Activated CD4-positive, alpha-beta T cell treated with anti-CD3 and anti-CD28 coated beads for 36 hours (primary cell): ENCODE results near the gene ASTN2. TPM values are rescaled to one million over a fixed set of nuclear protein-coding genes. Genes with fewer than 3 reads are reported as not detected.

Experiments
- ATAC-seq: fragments of 200-7000 bp; cut with Tn5 transposase; one replicate; pipeline ENCODE4 v1.10.0; 2021; ENCODE audit warnings: mild to moderate bottlenecking, moderate library complexity
- CTCF ChIA-PET: fragments of 350-600 bp; sonication (Branson Sonifier 250); formaldehyde crosslinking; loops from one replicate; lab custom pipeline; 2021; ENCODE audit warnings: antibody characterized with exemption; lab: Charles Lee
- POLR2A ChIA-PET: fragments of 350-600 bp; sonication (Branson Sonifier 250); formaldehyde crosslinking; loops from one replicate; lab custom pipeline; 2021; ENCODE audit warnings: antibody characterized with exemption, inconsistent platforms; lab: Charles Lee
- DNase-seq: peaks from one replicate; pipeline ENCODE4 v3.0.0-alpha.2; 2020
- H3K27ac Mint-ChIP-seq: one replicate; pipeline ENCODE4 v1.8.0; 2021; ENCODE audit warnings: mixed read lengths
- H3K27me3 Mint-ChIP-seq: one replicate; pipeline ENCODE4 v1.8.0; 2021; ENCODE audit warnings: mixed read lengths
- H3K36me3 Mint-ChIP-seq: one replicate; pipeline ENCODE4 v1.8.0; 2021; ENCODE audit warnings: low read depth, mixed read lengths
- H3K4me1 Mint-ChIP-seq: one replicate; pipeline ENCODE4 v1.8.0; 2021; ENCODE audit warnings: mixed read lengths
- H3K4me3 Mint-ChIP-seq: one replicate; pipeline ENCODE4 v1.8.0; 2021; ENCODE audit warnings: mild to moderate bottlenecking, moderate library complexity, mixed read lengths
- H3K9me3 Mint-ChIP-seq: one replicate; pipeline ENCODE4 v1.8.0; 2021; ENCODE audit warnings: low read depth, mixed read lengths
- intact Hi-C, 2 experiments: fragments of 100-400 bp; cut with DNase I in 1 of 2; cut with micrococcal nuclease in 1 of 2; formaldehyde crosslinking; loops; one replicate each; pipeline versions ENCODE4 v1.14.2 to v1.15.1; 2022 to 2024; cut with DNase I, micrococcal nuclease
- total RNA-seq, 2 experiments: library from RNA; stranded (reverse); gene quantifications; one replicate each; pipeline ENCODE4 v1.2.3, GENCODE V29; 2021

The ASTN2 gene
- total RNA-seq, 2 experiments from 2014 or later: 3.0 to 4.2 TPM

DNA sequence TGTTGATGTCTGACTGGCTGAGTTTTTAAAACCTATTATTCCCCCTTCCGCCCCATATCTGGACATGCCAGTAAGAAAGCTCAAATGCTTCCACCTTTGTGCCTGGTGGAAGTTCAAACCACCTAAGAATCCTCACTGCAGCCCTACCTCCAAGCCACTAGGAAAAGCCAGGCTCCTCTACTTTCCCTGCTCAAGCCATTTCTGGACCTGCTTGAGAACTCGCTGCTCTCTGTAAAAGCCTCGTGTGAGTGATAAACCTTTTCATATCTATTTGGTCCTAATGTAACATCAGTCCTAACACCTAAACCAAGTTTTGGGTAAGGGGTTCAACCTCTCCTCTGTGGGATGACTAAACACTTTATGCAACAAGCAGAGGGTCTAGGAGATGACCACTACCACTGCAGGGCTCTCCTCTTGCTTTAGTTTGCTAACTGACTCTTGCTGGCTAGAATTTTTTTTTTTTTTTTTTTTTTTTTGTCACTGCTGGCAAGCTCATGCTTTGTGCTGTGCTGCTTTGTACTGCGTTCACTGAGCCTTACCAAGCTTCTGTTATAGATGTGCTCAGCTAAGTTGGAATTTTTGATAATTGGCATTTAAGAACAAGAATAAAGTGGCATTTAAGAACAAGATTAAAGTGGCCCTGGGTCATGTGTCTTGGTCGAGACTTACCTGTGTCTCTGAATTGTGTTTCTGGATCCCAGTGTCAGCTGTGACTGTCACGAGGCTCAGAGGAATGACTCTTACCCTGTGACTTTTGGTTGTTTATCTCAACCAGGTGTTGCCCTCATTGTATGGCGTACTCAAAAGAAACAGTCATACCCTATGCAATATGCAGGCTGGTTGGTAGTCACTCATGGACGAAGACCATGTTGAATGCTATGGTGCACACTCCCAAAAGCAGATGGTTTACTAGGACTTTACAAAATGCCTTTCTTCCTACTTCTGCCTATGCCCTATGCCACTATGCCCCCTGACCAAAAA is 708.3 kb downstream of the ASTN2 start:
- Mint-ChIP-seq H3K9me3 (peaks cover 3% of the 10 kb centered on the region), H3K4me3 (no peak overlapping the region), H3K36me3 (peaks cover 19% of the 10 kb centered on the region), H3K4me1 (peaks cover 10% of the 10 kb centered on the region), H3K27ac (no peak overlapping the region), H3K27me3 (no peaks in the 10 kb centered on the region)
- ATAC-seq (no peak), DNase-seq (no peak)
- intact Hi-C loops: no loop called here
- CTCF ChIA-PET: interaction anchor here (1.3 kb wide), 1 partner anchor 12 kb away, joined by 3 read pairs; no protein-coding TSS in a partner anchor
- POLR2A ChIA-PET: no interaction called here

DNA sequence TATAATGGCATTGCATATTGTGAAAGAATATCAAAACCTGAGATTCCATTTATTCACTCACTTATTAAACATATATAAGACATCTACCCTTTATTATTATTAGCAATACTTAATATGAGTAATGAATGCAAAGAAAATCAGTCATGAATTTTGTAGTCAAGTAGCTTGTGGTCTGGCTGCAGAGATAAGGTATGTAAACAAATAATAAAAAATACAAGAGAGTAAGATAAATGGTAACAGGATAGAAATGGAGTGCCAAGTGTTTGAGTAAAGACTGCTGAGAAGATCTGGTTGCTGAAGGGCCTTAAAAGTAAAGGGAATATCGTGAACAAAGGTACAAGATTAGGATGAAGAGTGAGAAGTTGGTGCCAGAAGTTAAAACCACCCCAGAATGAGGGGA is 709.3 kb downstream of the ASTN2 start:
- H3K27ac Mint-ChIP-seq: no peak overlapping the region
- no peaks in the 10 kb centered on the region for H3K27me3 Mint-ChIP-seq
- ChIA-PET POLR2A (no interaction called here), CTCF (interaction anchor here (1.3 kb wide), 1 partner anchor 11 kb away, joined by 3 read pairs; no protein-coding TSS in a partner anchor)
- intact Hi-C loops: no loop called here
- H3K36me3 Mint-ChIP-seq: peaks cover 28% of the 10 kb centered on the region
- ATAC-seq (no peak), DNase-seq (no peak)
- peaks cover 3% of the 10 kb centered on the region for H3K9me3 Mint-ChIP-seq
- H3K4me3 Mint-ChIP-seq: no peak overlapping the region
- peaks cover 21% of the 10 kb centered on the region for H3K4me1 Mint-ChIP-seq

DNA sequence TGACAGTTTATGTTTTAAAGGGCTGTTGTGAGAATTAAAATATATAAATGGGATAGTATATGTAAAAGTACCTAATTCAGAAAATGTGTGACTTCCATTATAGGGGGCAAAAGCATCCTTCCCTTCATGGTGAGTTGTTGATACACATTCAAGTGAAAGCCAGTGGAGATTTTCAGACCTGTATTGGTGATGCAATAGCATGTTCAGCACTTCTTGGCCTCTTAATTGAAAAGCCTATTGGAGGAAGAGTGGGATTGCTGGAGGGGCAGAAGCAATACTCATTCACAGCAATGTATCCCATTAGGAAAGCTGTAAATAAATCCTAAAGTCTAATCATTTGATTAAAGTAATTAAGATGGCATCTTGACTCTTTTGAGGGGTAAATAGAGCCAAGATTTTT is 710.4 kb downstream of the ASTN2 start:
- Mint-ChIP-seq H3K36me3 (peaks cover 39% of the 10 kb centered on the region), H3K4me1 (peaks cover 31% of the 10 kb centered on the region), H3K4me3 (no peak overlapping the region), H3K27me3 (no peaks in the 10 kb centered on the region), H3K9me3 (peaks cover 8% of the 10 kb centered on the region), H3K27ac (no peak overlapping the region)
- intact Hi-C loops: no loop called here
- DNase-seq (no peak), ATAC-seq (no peak)
- POLR2A ChIA-PET: no interaction called here
- CTCF ChIA-PET: no interaction called here

DNA sequence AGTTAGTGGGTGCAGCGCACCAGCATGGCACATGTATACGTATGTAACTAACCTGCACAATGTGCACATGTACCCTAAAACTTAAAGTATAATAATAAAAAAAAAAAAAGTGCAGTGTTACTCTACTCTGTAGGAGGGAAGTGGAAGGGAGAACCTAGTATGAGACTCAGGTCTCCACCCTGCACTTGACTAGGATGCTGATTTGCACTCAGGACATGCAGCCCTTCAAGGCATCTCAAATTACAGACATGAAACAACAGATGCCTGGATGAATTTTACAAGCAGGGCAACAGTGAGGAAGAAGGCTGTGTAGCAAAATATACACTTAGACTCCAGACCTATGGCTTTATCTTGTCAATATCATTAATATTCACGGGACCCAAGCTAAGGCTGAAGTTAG is 711.2 kb downstream of the ASTN2 start:
- Mint-ChIP-seq H3K4me1 (peaks cover 31% of the 10 kb centered on the region), H3K36me3 (peaks cover 47% of the 10 kb centered on the region), H3K4me3 (no peak overlapping the region), H3K9me3 (peaks cover 13% of the 10 kb centered on the region), H3K27me3 (no peaks in the 10 kb centered on the region), H3K27ac (no peak overlapping the region)
- ChIA-PET CTCF (interaction anchor here (0.7 kb wide), 1 partner anchor 20 kb away, joined by 3 read pairs; no protein-coding TSS in a partner anchor), POLR2A (no interaction called here)
- DNase-seq (no peak), ATAC-seq (no peak)
- intact Hi-C loops: no loop called here

DNA sequence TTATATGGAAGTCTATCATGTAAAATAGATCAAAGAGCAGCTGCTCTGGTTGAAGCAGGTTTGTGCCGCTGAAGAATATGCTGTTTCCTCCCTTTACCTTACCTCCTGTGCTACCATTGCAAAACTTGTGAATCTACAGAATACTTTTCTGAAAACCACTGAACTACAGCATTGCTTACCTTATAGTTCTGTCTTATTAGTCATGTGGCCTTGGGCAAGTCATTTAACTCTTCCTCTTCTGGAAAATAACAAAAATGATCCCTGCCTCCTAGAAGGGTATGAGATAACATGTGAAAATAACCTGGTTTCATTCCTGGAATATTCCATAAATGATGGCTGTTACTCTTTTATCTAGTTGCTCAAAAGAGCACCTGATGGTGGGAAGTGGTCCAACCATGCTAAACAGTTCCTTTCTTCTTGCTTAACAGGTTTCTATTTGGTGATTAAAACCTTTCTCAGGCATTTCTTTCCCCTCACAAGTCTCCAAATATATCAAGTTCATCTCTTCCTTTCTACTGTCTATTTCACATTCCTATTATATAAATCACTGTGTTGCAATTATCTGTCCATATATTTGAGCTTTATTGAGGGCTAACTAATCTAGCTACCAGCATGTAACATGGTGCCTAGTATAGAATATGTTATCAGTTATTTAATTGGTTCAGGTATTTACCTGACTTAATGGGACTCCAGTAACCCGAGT is 712.8 kb downstream of the ASTN2 start:
- no peaks in the 10 kb centered on the region for H3K27me3 Mint-ChIP-seq
- POLR2A ChIA-PET: no interaction called here
- CTCF ChIA-PET: no interaction called here
- H3K4me1 Mint-ChIP-seq: peaks cover 31% of the 10 kb centered on the region
- peak overlapping the region; percentile 56 for H3K27ac Mint-ChIP-seq
- intact Hi-C loops: no loop called here
- peaks cover 61% of the 10 kb centered on the region for H3K36me3 Mint-ChIP-seq
- peaks cover 17% of the 10 kb centered on the region for H3K9me3 Mint-ChIP-seq
- ATAC-seq (peak; percentile 50), DNase-seq (no peak)
- no peak overlapping the region for H3K4me3 Mint-ChIP-seq

DNA sequence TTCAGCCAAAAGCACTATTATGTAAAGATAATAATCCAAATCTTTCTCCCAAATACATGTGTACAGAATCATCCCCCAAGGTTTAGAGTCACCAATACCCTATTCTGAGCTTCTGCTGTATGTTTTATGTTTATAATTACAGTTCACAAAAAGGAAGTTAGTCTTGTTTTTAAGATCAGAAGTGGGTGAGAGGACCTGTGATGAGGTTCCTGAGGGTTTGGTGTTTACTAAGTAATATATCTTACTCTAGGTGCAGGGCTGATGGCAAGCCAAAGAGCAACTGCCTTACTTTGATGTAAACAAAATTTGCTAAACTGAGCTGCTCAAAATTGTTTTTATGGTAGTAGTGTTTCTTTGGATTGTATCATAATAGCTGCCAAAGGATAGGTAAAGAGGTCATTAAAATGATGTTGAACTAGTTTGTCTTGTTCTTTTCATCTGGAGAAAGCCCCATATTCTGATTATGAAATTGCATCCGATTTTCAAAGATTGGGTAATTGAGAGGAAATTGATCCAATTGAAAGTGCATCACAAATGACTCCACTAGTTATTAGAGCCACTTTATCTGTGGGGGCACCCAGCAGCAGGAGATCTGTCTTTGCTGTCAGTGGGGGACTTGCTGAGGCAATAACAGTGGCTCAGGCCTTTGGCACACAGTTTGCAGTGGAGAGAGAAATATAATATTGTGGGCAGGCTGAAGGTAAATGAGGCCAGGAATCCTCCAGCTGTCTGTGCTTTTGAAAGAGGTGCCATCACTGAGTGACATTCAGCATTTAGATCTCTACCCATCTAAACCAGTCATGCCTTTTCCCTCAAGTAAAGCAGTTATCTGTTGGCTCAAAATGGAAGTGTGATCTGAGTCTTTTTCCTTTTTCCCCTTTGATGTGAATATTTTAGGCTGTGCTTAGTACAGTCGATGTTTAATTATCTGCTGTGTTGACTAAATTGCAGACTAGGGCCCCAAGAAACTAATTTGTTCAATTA is 713.7 kb downstream of the ASTN2 start:
- peaks cover 34% of the 10 kb centered on the region for H3K4me1 Mint-ChIP-seq
- DNase-seq (no peak), ATAC-seq (peak; percentile 86)
- peak overlapping the region; percentile 48 for H3K27ac Mint-ChIP-seq
- POLR2A ChIA-PET: no interaction called here
- peaks cover 65% of the 10 kb centered on the region for H3K36me3 Mint-ChIP-seq
- intact Hi-C loops: no loop called here
- peaks cover 17% of the 10 kb centered on the region for H3K9me3 Mint-ChIP-seq
- CTCF ChIA-PET: no interaction called here
- no peak overlapping the region for H3K4me3 Mint-ChIP-seq
- H3K27me3 Mint-ChIP-seq: no peaks in the 10 kb centered on the region

DNA sequence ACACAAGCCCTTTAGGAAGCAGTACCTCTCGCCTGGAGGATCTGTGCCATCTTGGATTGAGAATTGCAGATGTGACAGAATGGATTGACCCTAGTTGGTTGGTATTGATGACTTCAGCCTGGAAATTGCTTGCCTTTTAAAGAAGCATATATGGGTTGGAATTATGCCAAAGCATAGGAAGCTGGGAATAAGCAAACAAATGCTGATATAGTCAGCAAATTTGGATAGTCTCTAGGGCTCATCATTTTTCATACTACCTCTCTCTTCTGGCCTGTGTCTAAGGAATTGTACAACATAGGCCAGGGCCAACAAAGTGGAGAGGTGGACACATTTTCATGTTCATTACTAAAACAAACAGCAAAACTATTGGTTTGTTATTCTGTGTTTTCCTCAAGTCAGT is 714.6 kb downstream of the ASTN2 start:
- H3K9me3 Mint-ChIP-seq: peaks cover 14% of the 10 kb centered on the region
- intact Hi-C loops: no loop called here
- CTCF ChIA-PET: no interaction called here
- no peak overlapping the region for H3K4me3 Mint-ChIP-seq
- peaks cover 39% of the 10 kb centered on the region for H3K4me1 Mint-ChIP-seq
- H3K36me3 Mint-ChIP-seq: peaks cover 66% of the 10 kb centered on the region
- no peaks in the 10 kb centered on the region for H3K27me3 Mint-ChIP-seq
- POLR2A ChIA-PET: no interaction called here
- ATAC-seq (no peak), DNase-seq (no peak)
- no peak overlapping the region for H3K27ac Mint-ChIP-seq

DNA sequence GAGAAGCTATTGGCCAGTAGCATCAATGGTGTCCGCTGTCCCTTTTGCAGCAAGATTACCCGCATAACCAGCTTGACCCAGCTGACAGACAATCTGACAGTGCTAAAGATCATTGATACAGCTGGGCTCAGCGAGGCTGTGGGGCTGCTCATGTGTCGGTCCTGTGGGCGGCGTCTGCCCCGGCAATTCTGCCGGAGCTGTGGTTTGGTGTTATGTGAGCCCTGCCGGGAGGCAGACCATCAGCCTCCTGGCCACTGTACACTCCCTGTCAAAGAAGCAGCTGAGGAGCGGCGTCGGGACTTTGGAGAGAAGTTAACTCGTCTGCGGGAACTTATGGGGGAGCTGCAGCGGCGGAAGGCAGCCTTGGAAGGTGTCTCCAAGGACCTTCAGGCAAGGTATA is 717.0 kb downstream of the ASTN2 start:
- Mint-ChIP-seq H3K4me1 (peaks cover 48% of the 10 kb centered on the region), H3K9me3 (peaks cover 14% of the 10 kb centered on the region), H3K27ac (no peak overlapping the region), H3K4me3 (no peak overlapping the region), H3K27me3 (no peaks in the 10 kb centered on the region), H3K36me3 (peaks cover 69% of the 10 kb centered on the region)
- ATAC-seq (no peak), DNase-seq (no peak)
- CTCF ChIA-PET: no interaction called here
- POLR2A ChIA-PET: no interaction called here
- intact Hi-C loops: no loop called here

DNA sequence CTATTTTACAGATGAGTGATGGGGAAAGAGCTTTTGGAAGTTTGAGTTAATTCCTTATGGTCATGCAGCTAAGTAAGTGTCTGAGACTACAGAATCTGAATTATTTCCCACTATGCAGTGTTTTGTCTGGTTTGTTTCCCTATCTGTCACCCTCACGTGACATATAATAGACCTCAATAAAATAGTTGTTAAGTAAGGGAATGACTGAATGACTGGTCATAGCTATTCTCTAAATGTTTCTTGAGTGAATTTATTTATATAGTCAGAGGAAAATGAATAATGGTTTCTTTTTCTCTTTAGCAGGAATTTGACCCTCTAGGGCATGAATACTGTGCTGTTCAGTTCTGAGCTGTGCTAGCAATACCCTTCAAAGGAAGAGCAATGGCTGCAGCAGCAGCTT is 717.5 kb downstream of the ASTN2 start:
- Mint-ChIP-seq H3K36me3 (peaks cover 64% of the 10 kb centered on the region), H3K27ac (no peak overlapping the region), H3K27me3 (no peaks in the 10 kb centered on the region), H3K9me3 (peaks cover 14% of the 10 kb centered on the region), H3K4me3 (no peak overlapping the region), H3K4me1 (peaks cover 49% of the 10 kb centered on the region)
- ChIA-PET CTCF (no interaction called here), POLR2A (no interaction called here)
- no peak for DNase-seq
- no peak for ATAC-seq
- intact Hi-C loops: no loop called here

DNA sequence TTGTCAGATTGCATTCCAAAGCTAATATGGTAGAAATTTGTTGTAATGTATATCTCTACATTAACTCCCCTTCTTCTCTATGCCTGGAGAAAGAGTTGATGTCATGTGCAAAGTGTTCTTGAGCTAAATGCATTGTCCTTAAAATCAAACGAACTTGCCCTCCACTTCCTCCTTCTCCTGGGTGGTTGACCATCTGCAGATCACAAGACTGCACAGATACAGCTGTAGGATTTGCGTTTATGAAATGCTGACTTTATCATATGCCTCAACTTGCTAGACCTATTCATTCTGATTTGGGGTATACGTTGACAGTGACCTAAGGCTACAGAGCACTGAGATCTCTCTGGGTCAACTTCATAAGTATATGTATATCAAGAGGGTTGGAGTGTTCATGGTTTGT is 719.4 kb downstream of the ASTN2 start:
- H3K4me1 Mint-ChIP-seq: peaks cover 46% of the 10 kb centered on the region
- H3K4me3 Mint-ChIP-seq: no peak overlapping the region
- ATAC-seq (no peak), DNase-seq (no peak)
- H3K9me3 Mint-ChIP-seq: peaks cover 14% of the 10 kb centered on the region
- ChIA-PET POLR2A (no interaction called here), CTCF (no interaction called here)
- no peak overlapping the region for H3K27ac Mint-ChIP-seq
- intact Hi-C loops: no loop called here
- peaks cover 46% of the 10 kb centered on the region for H3K36me3 Mint-ChIP-seq
- no peaks in the 10 kb centered on the region for H3K27me3 Mint-ChIP-seq

DNA sequence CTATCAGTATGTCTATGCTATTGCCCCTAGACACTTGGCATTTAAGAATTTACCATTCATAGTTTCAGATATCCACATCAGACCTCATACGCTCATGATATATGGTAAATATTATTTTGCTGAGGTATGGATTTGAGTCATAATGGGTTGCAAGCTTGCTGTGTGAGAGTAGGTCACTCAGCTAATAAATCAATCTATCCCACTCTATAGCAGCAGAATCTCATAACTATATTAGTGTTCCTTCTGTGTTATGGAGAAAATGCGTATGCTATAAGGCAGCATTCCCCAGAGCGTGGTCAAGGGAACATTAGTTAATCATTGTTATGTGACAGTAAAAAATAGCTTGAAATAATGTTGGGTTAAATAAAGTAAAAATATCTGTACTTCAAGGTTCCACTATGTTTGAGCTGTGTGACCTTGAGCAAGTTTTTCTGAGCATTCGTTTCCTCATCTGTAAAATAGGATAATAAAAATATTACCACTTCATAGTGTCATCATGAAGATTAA is 720.0 kb downstream of the ASTN2 start:
- ATAC-seq (no peak), DNase-seq (no peak)
- ChIA-PET POLR2A (no interaction called here), CTCF (interaction anchor here (0.8 kb wide), 1 partner anchor 12 kb away, joined by 3 read pairs; no protein-coding TSS in a partner anchor)
- Mint-ChIP-seq H3K27me3 (no peaks in the 10 kb centered on the region), H3K4me3 (no peak overlapping the region), H3K27ac (no peak overlapping the region), H3K36me3 (peaks cover 40% of the 10 kb centered on the region), H3K4me1 (peaks cover 41% of the 10 kb centered on the region), H3K9me3 (peaks cover 11% of the 10 kb centered on the region)
- intact Hi-C loops: no loop called here
